IPS-NIHi7 (cell line): Measurements from ENCODE around the gene CLEC16A.
"Not testable (repeated sequence)": the region's sequence is repeated elsewhere in the genome, so short reads cannot be mapped to it uniquely, and the experiment has no call there.

Experiments
- DNase-seq: peaks from one replicate; pipeline ENCODE4 v3.0.0; 2012; ENCODE audit warnings: mixed read lengths; ENCODE audit errors: extremely low spot score

CLEC16A gene

DNA sequence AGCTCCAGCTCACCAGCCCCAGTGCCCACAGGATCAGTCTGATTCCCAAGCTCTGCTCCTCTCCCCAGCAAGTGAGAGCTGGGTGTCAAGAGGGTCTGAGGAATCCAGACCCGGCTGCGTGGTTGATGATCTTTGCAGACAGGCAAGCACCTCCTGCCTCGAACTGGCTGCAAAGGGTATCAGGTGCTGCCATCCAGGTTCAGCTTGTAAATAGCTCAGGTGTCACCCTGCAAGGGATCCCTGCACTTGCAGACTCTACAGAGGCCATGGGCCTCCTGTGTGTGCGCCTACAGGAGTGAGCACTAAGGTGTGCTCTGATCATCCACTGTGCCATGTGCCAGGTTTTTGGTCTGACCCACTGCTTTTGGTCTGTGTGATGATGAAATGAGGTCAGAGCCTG, 18.3 kb upstream of the CLEC16A start:
- DNase-seq, result no peak

GRCh38 chr16:10926867-10927266, 17.5 kb upstream of the CLEC16A start:
- DNase-seq, result no peak

GRCh38 chr16:10927497-10928112, 16.8 kb upstream of the CLEC16A start:
- DNase-seq, result no peak

DNA sequence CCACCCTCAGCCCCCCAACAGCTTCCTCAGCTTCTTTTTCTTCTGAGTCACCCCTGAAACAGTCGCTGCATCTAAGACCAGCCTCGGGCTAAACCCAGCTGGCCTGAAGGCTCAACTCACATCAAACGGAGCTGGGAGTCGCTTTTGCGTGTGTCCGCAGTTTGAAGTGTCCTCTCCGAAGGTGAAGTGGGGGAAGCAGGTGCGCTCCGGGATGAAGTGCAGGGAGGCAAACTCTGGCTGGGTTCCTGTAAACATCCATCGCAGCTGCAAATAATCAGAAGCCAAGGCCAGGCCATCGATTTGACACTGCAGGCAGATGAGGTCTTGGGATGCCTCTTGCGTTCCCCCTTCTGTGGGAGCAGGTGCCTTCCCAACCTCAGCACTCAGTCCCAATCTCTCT, 15.3 kb upstream of the CLEC16A start:
- not testable (repeated sequence) for DNase-seq

GRCh38 chr16:10929853-10930754, 14.3 kb upstream of the CLEC16A start:
- no peak for DNase-seq

DNA sequence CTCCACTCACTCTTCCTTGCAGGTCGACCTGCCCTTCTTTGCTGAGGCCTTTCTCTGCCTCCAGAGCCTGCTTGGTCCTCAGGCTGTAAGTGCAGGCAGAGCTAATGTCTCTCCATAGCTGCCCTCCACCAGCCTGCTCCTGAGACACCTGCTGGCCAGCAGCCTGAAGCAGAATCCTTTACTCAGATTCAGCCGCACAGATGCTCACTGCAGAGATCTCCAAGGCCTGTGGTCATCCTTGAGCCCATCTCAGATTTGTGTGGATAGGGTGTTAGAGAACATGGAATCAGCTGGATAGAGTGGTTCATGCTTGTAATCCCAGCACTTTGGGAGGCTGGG, 13.6 kb upstream of the CLEC16A start:
- no peak for DNase-seq

DNA sequence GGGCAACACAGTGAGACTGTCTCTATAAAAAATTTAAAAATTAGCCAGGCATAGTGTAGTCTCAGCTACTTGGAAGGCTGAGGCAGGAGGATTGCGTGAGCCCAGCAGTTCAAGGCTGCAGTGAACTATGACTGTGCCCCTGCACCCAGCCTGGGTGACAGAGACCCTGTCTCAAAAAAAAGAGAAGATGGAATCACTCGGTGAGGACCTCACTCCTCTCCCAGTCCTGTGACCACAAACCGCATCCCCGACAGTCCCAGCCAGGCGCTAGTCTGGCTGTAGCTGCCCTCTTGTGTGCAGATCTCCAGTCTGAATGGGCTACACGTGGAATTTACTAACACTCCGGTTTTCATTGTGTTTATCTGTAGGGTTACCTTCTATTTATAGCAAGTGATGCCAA, 13.2 kb upstream of the CLEC16A start:
- DNase-seq, result no peak

GRCh38 chr16:10931977-10932632, 12.3 kb upstream of the CLEC16A start:
- DNase-seq, result no peak

DNA sequence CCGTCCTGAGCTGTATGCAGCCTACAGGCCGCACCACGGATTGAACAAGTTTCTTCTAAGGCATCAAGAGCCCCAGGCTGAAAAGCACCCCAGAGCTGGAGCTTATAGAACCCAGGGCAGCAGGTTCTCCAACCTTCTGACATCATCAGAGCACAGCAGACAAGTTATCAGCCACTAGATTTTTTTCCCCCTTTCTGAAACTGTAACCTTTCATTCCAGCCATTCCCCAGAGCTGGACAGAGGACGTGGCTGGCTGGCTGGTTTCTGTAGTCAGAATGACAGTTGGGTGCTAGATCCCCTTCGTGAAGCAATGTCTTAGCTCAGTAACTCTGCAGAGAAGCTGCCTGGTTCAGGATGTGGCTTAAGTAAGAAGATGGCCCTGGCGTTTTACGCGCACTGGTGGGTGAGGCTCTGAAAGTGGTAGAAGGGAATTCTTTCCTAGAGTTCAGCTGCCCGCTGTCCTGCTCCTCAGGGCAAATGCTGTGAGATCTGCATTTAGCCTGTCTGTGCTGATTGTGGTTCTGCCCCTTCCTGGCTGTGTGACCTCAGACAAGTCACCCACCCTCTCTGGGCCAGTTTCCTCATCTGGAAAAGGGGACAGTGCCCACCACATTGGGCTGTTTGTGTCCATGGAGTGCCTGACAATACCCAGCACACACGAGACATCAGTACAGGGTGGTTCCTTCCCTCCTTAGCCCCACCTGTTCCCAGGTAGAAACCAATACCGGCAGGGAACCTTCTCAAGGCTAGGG, 11.2 kb upstream of the CLEC16A start:
- no peak for DNase-seq

GRCh38 chr16:10933865-10934264, 10.5 kb upstream of the CLEC16A start:
- DNase-seq, result no peak

DNA sequence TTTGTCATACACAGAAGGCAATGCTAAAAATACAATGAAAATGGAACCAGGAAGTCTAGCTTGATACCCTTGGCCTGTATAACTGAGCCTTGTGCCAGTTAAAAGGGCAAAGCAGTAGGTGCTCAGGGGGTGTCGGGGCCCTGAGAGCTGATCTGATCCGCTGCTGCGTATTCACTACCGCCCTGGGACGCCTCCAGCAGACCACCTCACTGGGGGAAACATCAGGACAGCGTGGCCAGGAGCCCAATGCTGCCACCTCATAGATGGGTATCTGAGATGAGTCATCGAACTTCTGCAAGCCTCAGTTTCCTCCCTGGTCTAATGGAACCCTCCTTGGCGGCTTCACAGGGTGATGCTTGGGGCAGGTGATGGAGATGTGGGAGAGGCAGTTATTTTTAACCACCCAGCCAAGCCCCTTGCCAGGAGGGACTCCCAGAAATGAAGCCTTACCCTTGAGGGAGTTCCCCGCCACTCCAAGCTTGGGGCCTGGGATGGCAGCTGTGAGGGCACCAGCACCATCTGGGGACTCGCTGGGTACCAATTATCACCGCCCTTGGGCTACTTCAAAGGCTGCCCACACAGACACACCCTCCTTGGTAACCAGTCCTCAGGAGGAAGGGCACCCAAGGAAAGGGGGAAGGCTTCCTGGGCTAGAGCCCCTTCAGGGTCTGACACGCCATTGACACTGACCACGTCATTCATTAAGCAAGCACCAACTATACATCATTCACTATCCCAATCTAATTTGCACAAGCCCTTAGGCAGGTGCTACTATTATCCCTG, 9.8 kb upstream of the CLEC16A start:
- DNase-seq, result no peak

DNA sequence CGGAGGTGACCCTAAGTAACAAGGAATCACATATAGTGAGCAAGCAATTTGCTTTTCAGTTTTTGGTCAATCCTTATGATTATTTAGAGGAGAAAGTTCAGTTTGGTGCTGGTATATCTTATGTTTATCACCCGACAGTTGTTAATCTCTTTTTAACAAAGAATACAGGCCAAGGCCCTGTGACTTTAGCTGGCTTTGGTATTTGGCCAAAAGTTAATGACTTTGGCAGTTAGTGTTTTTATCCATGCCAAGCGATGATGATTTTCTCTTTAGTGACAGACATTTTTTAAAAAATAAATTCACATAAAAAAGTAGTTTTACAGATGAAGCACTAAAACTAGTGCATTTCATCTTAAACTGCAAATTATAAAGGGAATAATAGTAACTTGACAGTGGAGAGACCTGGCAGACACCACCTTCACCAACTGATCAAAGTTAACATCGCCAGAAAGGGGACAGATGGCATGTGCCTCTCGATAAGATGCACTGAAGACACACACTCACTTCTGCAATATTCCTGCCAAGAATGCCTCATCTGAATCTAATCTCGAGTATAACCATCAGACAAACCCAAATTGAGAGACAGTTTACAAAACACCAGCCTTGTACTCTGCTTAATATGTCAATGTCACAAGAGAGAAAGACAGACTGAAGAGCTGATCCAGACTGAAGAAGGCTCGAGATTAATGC, 9.0 kb upstream of the CLEC16A start:
- no peak for DNase-seq

- DNase-seq, result no peak
Measured at GRCh38 chr16:10936272-10936984, 7.9 kb upstream of the CLEC16A start.

DNA sequence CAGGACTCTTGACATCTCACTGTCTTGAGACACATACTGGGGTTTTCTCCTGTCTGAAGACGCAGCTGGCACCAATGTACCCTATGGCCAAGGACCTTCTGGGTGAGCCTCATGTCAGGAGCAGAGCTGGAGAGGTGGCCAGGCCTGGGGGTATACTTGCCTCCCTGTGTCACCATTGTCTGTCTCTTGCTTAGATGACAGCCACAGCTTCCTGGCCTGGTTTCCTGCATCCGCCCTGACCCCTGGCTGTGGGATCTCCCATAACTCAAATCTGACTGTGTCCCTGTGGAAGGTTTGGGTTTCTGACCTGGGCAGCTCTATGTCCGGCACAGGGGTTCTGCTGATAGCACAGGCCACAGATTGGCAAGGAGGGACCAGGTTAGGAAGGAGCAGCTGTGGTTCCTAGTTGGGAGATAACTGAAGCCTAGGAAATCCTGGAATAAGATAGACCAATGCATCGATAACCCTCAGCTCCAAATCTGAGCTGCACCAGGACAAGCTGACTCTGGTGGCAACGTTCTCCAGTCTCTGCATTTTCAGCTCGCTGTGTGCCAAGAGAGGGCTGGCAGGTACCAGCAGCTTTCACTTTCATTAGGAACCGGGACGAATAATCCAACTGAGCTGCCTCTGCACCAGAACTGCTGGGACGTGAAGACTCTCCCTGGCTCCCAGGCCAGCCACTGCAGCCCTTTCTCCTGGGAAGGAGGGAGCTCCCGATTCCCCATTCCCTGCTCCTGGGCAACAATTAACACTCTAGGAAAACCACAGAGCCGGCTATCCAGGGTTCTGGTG, 7.1 kb upstream of the CLEC16A start:
- DNase-seq, result no peak

DNA sequence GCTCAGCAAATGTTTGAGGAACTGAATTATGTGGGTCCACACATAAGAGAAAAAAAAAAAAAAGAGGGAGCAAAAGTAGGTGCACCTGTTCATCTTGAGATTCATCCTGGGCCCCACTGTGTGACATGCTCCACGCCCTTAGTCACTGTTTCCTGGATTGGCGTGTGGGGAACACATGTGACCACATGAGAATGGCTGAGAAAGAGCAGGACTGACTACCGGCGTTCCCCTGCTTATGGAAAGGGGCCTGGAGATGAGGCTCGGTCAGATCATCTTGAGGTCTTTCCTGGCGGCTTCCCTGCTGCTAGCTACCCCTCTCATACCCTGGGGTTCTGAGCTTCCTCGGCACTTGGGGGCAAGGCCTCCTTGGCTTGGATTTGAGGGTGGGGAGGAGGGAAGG, 6.0 kb upstream of the CLEC16A start:
- DNase-seq, result no peak

GRCh38 chr16:10938796-10939648, 5.3 kb upstream of the CLEC16A start:
- DNase-seq, result no peak

DNA sequence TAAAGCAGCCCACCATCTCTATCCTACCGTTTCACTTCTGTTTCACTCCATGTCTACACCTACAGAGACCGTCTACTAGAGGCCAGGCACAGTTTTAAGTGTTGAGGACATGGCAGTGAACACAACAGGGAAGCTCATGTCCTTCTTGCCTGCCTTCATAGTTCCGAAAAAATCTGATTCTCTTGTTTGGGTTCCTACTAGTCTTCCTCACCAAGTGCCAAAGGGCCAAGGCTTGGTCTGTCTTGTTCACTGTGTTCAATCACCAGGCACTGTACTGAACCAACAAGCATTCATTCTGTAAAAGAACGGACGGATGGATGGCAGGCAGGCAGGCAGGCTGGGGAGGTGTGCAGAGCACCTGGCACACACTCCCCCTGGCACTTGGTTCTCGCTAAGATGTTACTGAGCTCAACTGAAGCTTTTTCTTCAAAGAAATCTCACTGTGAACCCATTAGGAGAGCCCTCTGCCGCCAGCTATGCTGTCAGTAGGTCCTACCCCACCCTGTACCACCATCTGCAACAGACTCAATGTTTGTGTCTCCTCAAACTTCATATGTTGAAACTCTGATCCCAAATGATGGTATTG, 4.6 kb upstream of the CLEC16A start:
- DNase-seq, result no peak

- DNase-seq, result no peak
Measured at GRCh38 chr16:10940501-10941079, 3.8 kb upstream of the CLEC16A start.
